ENCODE data around the gene MTRR. TPM values are rescaled to one million over a fixed set of nuclear protein-coding genes. Genes with fewer than 3 reads are reported as not detected.

MTRR gene
- polyA plus RNA-seq, 3 donors = 18.0 to 25.5 (median 22.1) TPM

GRCh38 chr5:7869474-7870136, 657 bp downstream of the MTRR start:
- Histone ChIP-seq H4K20me1 (ENCODE audit: insufficient read depth, low read length) (peaks cover 4% of the 10 kb centered on the region), H3K4me1 (ENCODE audit: control insufficient read depth in 1 of 2, insufficient read depth in 2 of 2, low read length in 2 of 2) (peaks cover 17 to 27% of the 10 kb centered on the region in 2 donors)
- peak overlapping the region; percentile 87 to 92 for H3K4me3 Mint-ChIP-seq

GRCh38 chr5:7871653-7872052, 2.7 kb downstream of the MTRR start:
- H3K27ac ChIP-seq (ENCODE audit: low read depth in 1 of 2, low read length in 2 of 2) = no peak overlapping the region
- no peak overlapping the region for H3K4me2 ChIP-seq (replicated peaks; ENCODE audit: extremely low read depth, low read length, poor library complexity, severe bottlenecking)
- H3K4me1 ChIP-seq (ENCODE audit: control insufficient read depth in 1 of 2, insufficient read depth in 2 of 2, low read length in 2 of 2) = peaks cover 17 to 27% of the 10 kb centered on the region in 2 donors
- no peaks in the 10 kb centered on the region for H3K27me3 Mint-ChIP-seq (ENCODE audit: low read depth in 3 of 3)
- no peak overlapping the region for H3K4me3 Mint-ChIP-seq
- no peak overlapping the region for H3K4me3 ChIP-seq (replicated peaks in 1 of 3; ENCODE audit: low read depth in 2 of 3, low read length in 3 of 3)
- peaks cover 44 to 61% of the 10 kb centered on the region in 2 donors for H3K36me3 Mint-ChIP-seq
- H3K9me3 ChIP-seq (replicated peaks in 1 of 2; ENCODE audit: control insufficient read depth in 1 of 2, insufficient read depth in 1 of 2, low read length in 2 of 2) = no peaks in the 10 kb centered on the region
- intact Hi-C loops (cut with micrococcal nuclease) = loop anchor here in 1 of 2 donors (10.0 kb wide), 1 partner anchor 1497 kb away; the partner anchor contains the start of gene MED10
- H4K20me1 ChIP-seq (ENCODE audit: insufficient read depth, low read length) = peaks cover 4% of the 10 kb centered on the region
- H3K79me2 ChIP-seq (ENCODE audit: insufficient read depth, low read length) = peaks cover 75% of the 10 kb centered on the region
- H3K9ac ChIP-seq (ENCODE audit: insufficient read depth, low read length, poor library complexity, severe bottlenecking) = no peak overlapping the region
- peak overlapping the region in 2 of 7 donors; percentile 46 to 62 for H3K27ac Mint-ChIP-seq
- H2AFZ ChIP-seq (ENCODE audit: insufficient read depth, low read depth, low read length, poor library complexity, severe bottlenecking) = no peak overlapping the region
- H3K4me1 Mint-ChIP-seq = peaks cover 36% of the 10 kb centered on the region
- TF ChIP-seq CTCF (IDR thresholded peaks at IDR 0.05) = no peak
- no peaks in the 10 kb centered on the region for H3K27me3 ChIP-seq (ENCODE audit: control insufficient read depth in 2 of 2, insufficient read depth in 2 of 2, low read length in 2 of 2)
- H3K9me3 Mint-ChIP-seq = no peaks in the 10 kb centered on the region
- no peak for DNase-seq
- WGBS (ENCODE audit: insufficient coverage) = 82% methylated on average over 2 of the region's 2 CpGs
- peaks cover 34 to 56% of the 10 kb centered on the region in 2 donors for H3K36me3 ChIP-seq (replicated peaks in 1 of 2; ENCODE audit: control insufficient read depth in 1 of 2, insufficient read depth in 2 of 2, low read length in 2 of 2)

More at GRCh38 chr5:7869474-7870136, 657 bp downstream of the MTRR start:
- Histone ChIP-seq H3K4me3 (replicated peaks in 1 of 3; ENCODE audit: low read depth in 2 of 3, low read length in 3 of 3) (peak overlapping the region; percentile 66 to 88 (median 83)), H2AFZ (ENCODE audit: insufficient read depth, low read depth, low read length, poor library complexity, severe bottlenecking) (peak overlapping the region; percentile 94), H3K4me2 (replicated peaks; ENCODE audit: extremely low read depth, low read length, poor library complexity, severe bottlenecking) (peak overlapping the region; percentile 89), H3K27ac (ENCODE audit: low read depth in 1 of 2, low read length in 2 of 2) (peak overlapping the region; percentile 41 to 85), H3K9ac (ENCODE audit: insufficient read depth, low read length, poor library complexity, severe bottlenecking) (peak overlapping the region; percentile 85), H3K9me3 (replicated peaks in 1 of 2; ENCODE audit: control insufficient read depth in 1 of 2, insufficient read depth in 1 of 2, low read length in 2 of 2) (no peaks in the 10 kb centered on the region), H3K79me2 (ENCODE audit: insufficient read depth, low read length) (peaks cover 71% of the 10 kb centered on the region), H3K36me3 (replicated peaks in 1 of 2; ENCODE audit: control insufficient read depth in 1 of 2, insufficient read depth in 2 of 2, low read length in 2 of 2) (peaks cover 22 to 56% of the 10 kb centered on the region in 2 donors), H3K27me3 (ENCODE audit: control insufficient read depth in 2 of 2, insufficient read depth in 2 of 2, low read length in 2 of 2) (no peaks in the 10 kb centered on the region)
- no peak for TF ChIP-seq CTCF (IDR thresholded peaks at IDR 0.05)
- DNase-seq = no peak
- intact Hi-C loops (cut with micrococcal nuclease) = loop anchor here (10.0 kb wide), 2 partner anchors 1235 to 1495 kb away; partner anchors contain the start of genes MED10 (in 1 of the 2), NSUN2 (in 1 of the 2) and SRD5A1 (in 1 of the 2)
- under 1% methylated on average over 32 of the region's 41 CpGs for WGBS (ENCODE audit: insufficient coverage)
- Mint-ChIP-seq H3K27ac (peak overlapping the region; percentile 20 to 90 (median 84)), H3K27me3 (ENCODE audit: low read depth in 3 of 3) (no peaks in the 10 kb centered on the region), H3K9me3 (no peaks in the 10 kb centered on the region), H3K36me3 (peaks cover 43 to 51% of the 10 kb centered on the region in 2 donors), H3K4me1 (peaks cover 44% of the 10 kb centered on the region)
